Nephron (organoid): Measurements from ENCODE around the gene PRSS33.

Experiments
- H3K27ac Mint-ChIP-seq, 3 experiments: 2 replicates each; pipeline ENCODE4 v1.8.0; 2020; ENCODE audit warnings: mixed read lengths in 3 of 3, mild to moderate bottlenecking in 2 of 3, moderate library complexity in 1 of 3
- H3K27me3 Mint-ChIP-seq: 2 replicates; pipeline ENCODE4 v1.8.0; 2021; ENCODE audit warnings: low read depth, mild to moderate bottlenecking, moderate library complexity, mixed read lengths
- H3K36me3 Mint-ChIP-seq: 2 replicates; pipeline ENCODE4 v1.8.0; 2020; ENCODE audit warnings: low read depth, mixed read lengths
- H3K4me1 Mint-ChIP-seq: 2 replicates; pipeline ENCODE4 v1.8.0; 2020; ENCODE audit warnings: mixed read lengths
- H3K4me3 Mint-ChIP-seq, 3 experiments: 2 replicates each; pipeline ENCODE4 v1.8.0; 2020; ENCODE audit warnings: mild to moderate bottlenecking in 3 of 3, mixed read lengths in 3 of 3, moderate library complexity in 2 of 3
- H3K9me3 Mint-ChIP-seq: 2 replicates; pipeline ENCODE4 v1.8.0; 2020; ENCODE audit warnings: mixed read lengths
- CTCF ChIP-seq, 3 experiments: fragments of 200-600 bp; sonication (generic); IDR thresholded peaks; one replicate each; pipeline ENCODE4 v1.5.0; 2021; ENCODE audit warnings: antibody characterized with exemption in 3 of 3; ENCODE audit not compliant: unreplicated experiment in 3 of 3

PRSS33 gene

GRCh38 chr16:2775131-2775716, 12.1 kb downstream of the PRSS33 start:
- TF ChIP-seq CTCF (IDR thresholded peaks at IDR 0.05; ENCODE audit: unreplicated experiment in 3 of 3): no peak
- H3K9me3 Mint-ChIP-seq: no peaks in the 10 kb centered on the region
- H3K27me3 Mint-ChIP-seq: no peaks in the 10 kb centered on the region
- peaks cover 31% of the 10 kb centered on the region for H3K36me3 Mint-ChIP-seq
- H3K27ac Mint-ChIP-seq: peak overlapping the region in 2 of 3 experiments; percentile 68 to 99
- H3K4me1 Mint-ChIP-seq: peaks cover 33% of the 10 kb centered on the region
- H3K4me3 Mint-ChIP-seq: peak overlapping the region; percentile 95 to 100 (median 97)

GRCh38 chr16:2774161-2774891, 13.0 kb downstream of the PRSS33 start:
- H3K4me1 Mint-ChIP-seq: peaks cover 39% of the 10 kb centered on the region
- peak overlapping the region in 2 of 3 experiments; percentile 41 to 48 for H3K27ac Mint-ChIP-seq
- TF ChIP-seq CTCF (IDR thresholded peaks at IDR 0.05; ENCODE audit: unreplicated experiment in 3 of 3): no peak
- no peaks in the 10 kb centered on the region for H3K9me3 Mint-ChIP-seq
- H3K36me3 Mint-ChIP-seq: peaks cover 40% of the 10 kb centered on the region
- H3K4me3 Mint-ChIP-seq: peak overlapping the region; percentile 51 to 67 (median 51)
- no peaks in the 10 kb centered on the region for H3K27me3 Mint-ChIP-seq

GRCh38 chr16:2773188-2773968, 14.0 kb downstream of the PRSS33 start:
- no peaks in the 10 kb centered on the region for H3K27me3 Mint-ChIP-seq
- no peak for TF ChIP-seq CTCF (IDR thresholded peaks at IDR 0.05; ENCODE audit: unreplicated experiment in 3 of 3)
- peak overlapping the region in 2 of 3 experiments; percentile 10 to 46 for H3K27ac Mint-ChIP-seq
- H3K36me3 Mint-ChIP-seq: peaks cover 47% of the 10 kb centered on the region
- H3K9me3 Mint-ChIP-seq: no peaks in the 10 kb centered on the region
- H3K4me1 Mint-ChIP-seq: peaks cover 38% of the 10 kb centered on the region
- peak overlapping the region in 2 of 3 experiments; percentile 34 to 41 for H3K4me3 Mint-ChIP-seq

- Mint-ChIP-seq H3K4me3 (peak overlapping the region in 2 of 3 experiments; percentile 19 to 42), H3K36me3 (peaks cover 60% of the 10 kb centered on the region), H3K27me3 (no peaks in the 10 kb centered on the region), H3K27ac (peak overlapping the region in 2 of 3 experiments; percentile 46 to 76), H3K4me1 (peaks cover 31% of the 10 kb centered on the region), H3K9me3 (peaks cover under 1% of the 10 kb centered on the region)
- no peak for TF ChIP-seq CTCF (IDR thresholded peaks at IDR 0.05; ENCODE audit: unreplicated experiment in 3 of 3)
These were observed 15.6 kb downstream of the PRSS33 start for GRCh38 chr16:2771496-2772402.
